CD8-positive, alpha-beta memory T cell (primary cell): ENCODE results near the gene EXOC6B. TPM values are rescaled to one million over a fixed set of nuclear protein-coding genes. Genes with fewer than 3 reads are reported as not detected.

ENCODE experiments used
- CTCF ChIA-PET: fragments of 350-600 bp; sonication (Branson Sonifier 250); formaldehyde crosslinking; loops from one replicate; lab custom pipeline; 2021; ENCODE audit warnings: antibody characterized with exemption; lab: Charles Lee
- POLR2A ChIA-PET: fragments of 350-600 bp; sonication (Branson Sonifier 250); formaldehyde crosslinking; loops from one replicate; lab custom pipeline; 2021; ENCODE audit warnings: antibody characterized with exemption; lab: Charles Lee
- DNase-seq, 5 donors: peaks; one replicate each; pipeline versions ENCODE4 v3.0.0 to v3.0.0-alpha.2; 2020 to 2022; ENCODE audit warnings: mixed read lengths in 1 of 5
- H3K27ac ChIP-seq: one replicate; pipeline ENCODE4 v1.7.0; 2013; ENCODE audit warnings: low read depth, mild to moderate bottlenecking, low read length, moderate library complexity
- H3K27me3 ChIP-seq: 2 replicates; pipeline ENCODE4 v1.7.0; 2013; ENCODE audit warnings: low read length, mild to moderate bottlenecking; ENCODE audit not compliant: insufficient read depth, poor library complexity, severe bottlenecking
- H3K36me3 ChIP-seq: 2 replicates; pipeline ENCODE4 v1.7.0; 2013; ENCODE audit warnings: mild to moderate bottlenecking, low read length, moderate library complexity; ENCODE audit not compliant: insufficient read depth
- H3K4me1 ChIP-seq: 2 replicates; pipeline ENCODE4 v1.7.0; 2013; ENCODE audit warnings: mild to moderate bottlenecking, low read length, moderate library complexity; ENCODE audit not compliant: insufficient read depth
- H3K4me3 ChIP-seq: 2 replicates; pipeline ENCODE4 v1.7.0; 2013; ENCODE audit warnings: mild to moderate bottlenecking, low read length
- H3K9me3 ChIP-seq: 2 replicates; pipeline ENCODE4 v1.7.0; 2013; ENCODE audit warnings: mild to moderate bottlenecking, low read length
- H3K27ac Mint-ChIP-seq, 8 donors: one replicate each; pipeline ENCODE4 v1.8.0; 2020 to 2021; ENCODE audit warnings: mixed read lengths in 8 of 8, mild to moderate bottlenecking in 6 of 8, inconsistent platforms in 3 of 8, moderate library complexity in 3 of 8
- H3K27me3 Mint-ChIP-seq, 2 donors: one replicate each; pipeline ENCODE4 v1.8.0; 2020 to 2021; ENCODE audit warnings: mixed read lengths in 2 of 2, mild to moderate bottlenecking in 1 of 2, moderate library complexity in 1 of 2
- H3K36me3 Mint-ChIP-seq, 3 donors: one replicate each; pipeline ENCODE4 v1.8.0; 2020 to 2021; ENCODE audit warnings: mixed read lengths in 3 of 3, inconsistent platforms in 1 of 3, mild to moderate bottlenecking in 1 of 3
- H3K4me1 Mint-ChIP-seq, 3 donors: one replicate each; pipeline ENCODE4 v1.8.0; 2020 to 2021; ENCODE audit warnings: mixed read lengths in 3 of 3, inconsistent platforms in 1 of 3, mild to moderate bottlenecking in 1 of 3
- H3K4me3 Mint-ChIP-seq, 7 donors: one replicate each; pipeline ENCODE4 v1.8.0; 2020 to 2021; ENCODE audit warnings: mixed read lengths in 7 of 7, mild to moderate bottlenecking in 6 of 7, moderate library complexity in 4 of 7, inconsistent platforms in 2 of 7
- H3K9me3 Mint-ChIP-seq, 5 donors: one replicate each; pipeline ENCODE4 v1.8.0; 2020 to 2022; ENCODE audit warnings: mixed read lengths in 5 of 5, mild to moderate bottlenecking in 3 of 5, moderate library complexity in 2 of 5, inconsistent platforms in 1 of 5
- polyA plus RNA-seq: library from polyadenylated mRNA; unstranded; fragments of 300-500 nt; fragmentation: Illumina TruSeq; gene quantifications from one replicate; pipeline ENCODE4 v1.2.3, GENCODE V29; 2021
- total RNA-seq, 2 experiments: library from RNA; stranded (reverse); gene quantifications; one replicate each; pipeline ENCODE4 v1.2.3, GENCODE V29; 2021

Gene EXOC6B
- total and polyA plus RNA-seq, 3 experiments from 2014 or later: 2.1 to 9.4 (median 7.1) TPM

DNA sequence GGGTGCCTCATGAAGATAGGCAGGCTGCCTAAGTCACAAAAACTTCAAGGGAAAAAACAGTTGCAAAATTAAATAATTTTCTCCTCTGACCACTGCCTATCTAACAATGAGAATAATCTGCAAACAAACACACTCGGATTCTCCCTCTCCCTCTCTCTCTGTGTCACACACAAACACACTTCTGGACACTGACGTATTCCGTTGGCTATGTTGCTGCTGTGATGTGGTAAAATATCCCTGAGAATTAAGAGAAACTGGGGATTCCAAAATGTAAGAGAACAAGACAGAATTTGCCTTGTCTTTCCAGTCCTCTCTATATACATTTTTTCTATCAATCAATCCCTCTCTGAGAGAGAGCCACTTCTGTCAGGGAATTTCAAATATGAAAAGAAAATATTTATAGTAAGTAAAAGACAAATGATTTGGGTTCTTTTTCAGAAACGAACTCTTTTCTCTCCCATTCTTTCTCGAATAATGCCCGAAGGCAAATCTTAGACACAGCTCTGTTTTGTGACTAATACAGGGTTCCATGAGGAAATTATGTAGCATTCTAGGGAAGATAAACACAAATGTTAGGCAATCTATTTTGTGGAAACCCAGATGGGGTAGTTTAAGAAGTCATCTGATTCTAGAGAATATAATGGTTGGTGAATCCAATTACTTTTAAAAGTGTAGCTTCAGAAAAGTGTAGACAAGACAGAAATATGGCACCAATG is 367.9 kb downstream of the EXOC6B start:
- Mint-ChIP-seq H3K27ac (no peak overlapping the region), H3K4me3 (no peak overlapping the region), H3K9me3 (peaks cover 0 to 16% (median 2%) of the 10 kb centered on the region in 5 donors), H3K36me3 (peaks cover 7 to 55% (median 19%) of the 10 kb centered on the region in 3 donors), H3K4me1 (no peaks in the 10 kb centered on the region), H3K27me3 (no peaks in the 10 kb centered on the region)
- H3K4me3 ChIP-seq: no peak overlapping the region
- H3K36me3 ChIP-seq: no peaks in the 10 kb centered on the region
- H3K27me3 ChIP-seq: no peaks in the 10 kb centered on the region
- CTCF ChIA-PET: no interaction called here
- no peaks in the 10 kb centered on the region for H3K9me3 ChIP-seq
- DNase-seq: no peak
- H3K27ac ChIP-seq: no peak overlapping the region
- no peaks in the 10 kb centered on the region for H3K4me1 ChIP-seq
- POLR2A ChIA-PET: no interaction called here

DNA sequence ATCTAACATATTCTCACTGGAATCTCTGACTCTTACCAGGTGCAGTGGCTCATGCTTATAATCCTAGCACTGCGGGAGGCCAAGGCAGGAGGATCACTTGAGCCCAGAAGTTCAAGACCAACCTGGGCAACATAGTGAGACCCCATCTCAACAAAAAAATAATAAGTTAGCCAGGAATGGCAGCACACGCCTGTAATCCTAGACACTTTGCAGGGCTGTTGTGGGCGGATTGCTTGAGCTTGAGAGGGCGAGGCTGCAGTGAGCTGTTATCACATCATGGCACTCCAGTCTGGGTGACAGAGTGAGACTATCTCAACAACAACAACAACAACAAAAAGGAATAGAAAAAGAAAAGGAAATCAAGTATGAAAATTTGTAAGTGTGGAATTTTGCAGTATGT is 371.6 kb downstream of the EXOC6B start:
- Mint-ChIP-seq H3K27ac (no peak overlapping the region), H3K4me1 (no peaks in the 10 kb centered on the region), H3K9me3 (peaks cover 0 to 12% (median 0%) of the 10 kb centered on the region in 5 donors), H3K27me3 (no peaks in the 10 kb centered on the region), H3K4me3 (no peak overlapping the region), H3K36me3 (peaks cover 11 to 76% (median 14%) of the 10 kb centered on the region in 3 donors)
- DNase-seq: no peak
- Histone ChIP-seq H3K9me3 (no peaks in the 10 kb centered on the region), H3K36me3 (no peaks in the 10 kb centered on the region), H3K27ac (no peak overlapping the region), H3K27me3 (no peaks in the 10 kb centered on the region), H3K4me3 (no peak overlapping the region), H3K4me1 (no peaks in the 10 kb centered on the region)
- ChIA-PET POLR2A (no interaction called here), CTCF (no interaction called here)

DNA sequence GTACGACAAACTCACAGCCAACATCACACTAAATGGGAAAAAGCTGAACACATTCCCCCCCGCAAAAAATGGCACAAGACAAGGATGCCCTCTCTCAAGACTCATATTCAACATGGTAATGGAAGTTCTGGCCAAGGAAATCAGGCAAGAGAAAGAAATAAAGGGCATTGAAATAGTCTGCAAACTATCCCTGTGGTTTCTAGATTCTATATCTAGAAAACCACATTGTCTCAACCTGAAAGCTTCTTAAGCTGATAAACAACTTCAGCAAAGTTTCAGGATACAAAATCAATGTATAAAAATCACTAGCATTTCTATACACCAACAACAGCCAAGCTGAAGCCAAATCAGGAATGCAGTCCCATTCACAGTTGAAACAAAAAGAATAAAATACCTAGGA is 383.6 kb downstream of the EXOC6B start:
- Histone ChIP-seq H3K27me3 (no peaks in the 10 kb centered on the region), H3K9me3 (no peaks in the 10 kb centered on the region), H3K27ac (no peak overlapping the region), H3K4me3 (no peak overlapping the region), H3K4me1 (no peaks in the 10 kb centered on the region), H3K36me3 (no peaks in the 10 kb centered on the region)
- DNase-seq: no peak
- no peak overlapping the region for H3K4me3 Mint-ChIP-seq
- peaks cover 0 to 2% (median 0%) of the 10 kb centered on the region in 3 donors for H3K4me1 Mint-ChIP-seq
- CTCF ChIA-PET: no interaction called here
- H3K36me3 Mint-ChIP-seq: peaks cover 10 to 79% (median 37%) of the 10 kb centered on the region in 3 donors
- POLR2A ChIA-PET: no interaction called here
- no peak overlapping the region for H3K27ac Mint-ChIP-seq
- no peaks in the 10 kb centered on the region for H3K27me3 Mint-ChIP-seq
- peaks cover 5 to 78% (median 29%) of the 10 kb centered on the region in 5 donors for H3K9me3 Mint-ChIP-seq

DNA sequence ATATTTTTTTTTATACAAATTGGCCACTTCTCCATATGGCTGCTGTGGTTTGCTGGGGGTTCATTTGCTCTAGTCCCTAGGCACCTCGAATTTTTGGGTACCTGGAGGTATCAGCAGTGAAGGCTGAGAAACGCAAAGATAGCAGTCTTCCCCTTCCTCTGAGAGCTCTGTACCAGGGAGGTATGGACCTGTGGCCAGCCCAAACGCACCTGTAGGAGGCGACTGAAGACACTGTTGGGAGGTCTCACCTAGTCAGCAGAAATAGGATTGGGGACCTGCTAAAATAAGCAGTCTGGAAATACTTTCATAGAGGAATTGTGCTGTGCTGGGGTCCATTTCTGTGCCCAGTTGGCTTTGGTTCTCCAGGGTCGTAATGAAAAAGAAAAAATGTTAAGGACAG is 385.9 kb downstream of the EXOC6B start:
- Mint-ChIP-seq H3K27me3 (no peaks in the 10 kb centered on the region), H3K36me3 (peaks cover 3 to 75% (median 28%) of the 10 kb centered on the region in 3 donors), H3K9me3 (peaks cover 14 to 78% (median 33%) of the 10 kb centered on the region in 5 donors), H3K27ac (no peak overlapping the region), H3K4me3 (no peak overlapping the region), H3K4me1 (peaks cover 0 to 2% (median 0%) of the 10 kb centered on the region in 3 donors)
- Histone ChIP-seq H3K4me1 (no peaks in the 10 kb centered on the region), H3K27ac (no peak overlapping the region), H3K27me3 (no peaks in the 10 kb centered on the region), H3K9me3 (no peaks in the 10 kb centered on the region), H3K36me3 (no peaks in the 10 kb centered on the region), H3K4me3 (no peak overlapping the region)
- CTCF ChIA-PET: interaction anchor here (1.1 kb wide), 1 partner anchor 26 kb away, joined by 3 read pairs; no protein-coding TSS in a partner anchor
- POLR2A ChIA-PET: no interaction called here
- no peak for DNase-seq

DNA sequence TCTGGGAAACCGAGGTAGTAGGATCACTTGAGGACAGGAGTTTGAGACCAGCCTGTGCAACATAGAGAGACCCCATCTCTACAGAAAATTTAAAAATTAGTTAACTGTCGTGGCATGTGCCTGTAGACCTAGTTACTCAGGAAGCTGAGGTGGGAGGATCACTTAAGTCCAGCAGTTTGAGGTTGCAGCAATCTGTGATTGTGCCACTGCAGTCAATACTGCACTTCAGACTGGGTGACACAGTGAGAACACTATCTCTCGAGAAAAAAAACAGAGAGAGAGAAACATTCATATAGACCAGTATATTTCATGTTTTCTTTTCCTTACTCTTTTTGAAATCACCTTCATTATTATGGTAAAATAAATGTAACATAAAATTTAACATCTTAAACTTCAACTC is 387.5 kb downstream of the EXOC6B start:
- ChIA-PET CTCF (no interaction called here), POLR2A (no interaction called here)
- Histone ChIP-seq H3K27me3 (no peaks in the 10 kb centered on the region), H3K27ac (no peak overlapping the region), H3K36me3 (no peaks in the 10 kb centered on the region), H3K4me1 (no peaks in the 10 kb centered on the region), H3K9me3 (no peaks in the 10 kb centered on the region), H3K4me3 (no peak overlapping the region)
- Mint-ChIP-seq H3K4me3 (no peak overlapping the region), H3K9me3 (peaks cover 16 to 76% (median 37%) of the 10 kb centered on the region in 5 donors), H3K36me3 (peaks cover 3 to 79% (median 24%) of the 10 kb centered on the region in 3 donors), H3K27me3 (no peaks in the 10 kb centered on the region), H3K27ac (no peak overlapping the region), H3K4me1 (peaks cover 0 to 2% (median 0%) of the 10 kb centered on the region in 3 donors)
- DNase-seq: no peak

DNA sequence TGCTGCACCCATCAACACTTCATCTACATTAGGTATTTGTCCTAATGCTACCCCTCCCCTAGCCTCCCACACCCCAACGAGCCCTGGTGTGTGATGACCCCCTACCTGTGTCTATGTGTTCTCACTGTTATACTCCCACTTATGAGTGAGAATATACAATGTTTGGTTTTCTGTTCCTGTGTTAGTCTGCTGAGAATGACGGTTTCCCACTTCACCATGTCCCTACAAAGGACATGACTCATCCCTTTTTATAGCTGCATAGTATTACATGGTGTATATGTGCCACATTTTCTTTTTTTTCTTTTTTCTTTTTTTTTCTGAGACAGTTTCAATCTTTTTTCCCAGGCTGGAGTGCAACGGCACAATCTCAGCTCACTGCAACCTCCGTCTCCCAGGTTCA is 394.1 kb downstream of the EXOC6B start:
- Mint-ChIP-seq H3K4me3 (no peak overlapping the region), H3K9me3 (peaks cover 21 to 58% (median 25%) of the 10 kb centered on the region in 5 donors), H3K27ac (no peak overlapping the region), H3K27me3 (no peaks in the 10 kb centered on the region), H3K4me1 (no peaks in the 10 kb centered on the region), H3K36me3 (peaks cover 0 to 73% (median 14%) of the 10 kb centered on the region in 3 donors)
- Histone ChIP-seq H3K4me1 (no peaks in the 10 kb centered on the region), H3K4me3 (no peak overlapping the region), H3K36me3 (no peaks in the 10 kb centered on the region), H3K27me3 (no peaks in the 10 kb centered on the region), H3K9me3 (no peaks in the 10 kb centered on the region), H3K27ac (no peak overlapping the region)
- DNase-seq: no peak
- POLR2A ChIA-PET: no interaction called here
- CTCF ChIA-PET: no interaction called here

DNA sequence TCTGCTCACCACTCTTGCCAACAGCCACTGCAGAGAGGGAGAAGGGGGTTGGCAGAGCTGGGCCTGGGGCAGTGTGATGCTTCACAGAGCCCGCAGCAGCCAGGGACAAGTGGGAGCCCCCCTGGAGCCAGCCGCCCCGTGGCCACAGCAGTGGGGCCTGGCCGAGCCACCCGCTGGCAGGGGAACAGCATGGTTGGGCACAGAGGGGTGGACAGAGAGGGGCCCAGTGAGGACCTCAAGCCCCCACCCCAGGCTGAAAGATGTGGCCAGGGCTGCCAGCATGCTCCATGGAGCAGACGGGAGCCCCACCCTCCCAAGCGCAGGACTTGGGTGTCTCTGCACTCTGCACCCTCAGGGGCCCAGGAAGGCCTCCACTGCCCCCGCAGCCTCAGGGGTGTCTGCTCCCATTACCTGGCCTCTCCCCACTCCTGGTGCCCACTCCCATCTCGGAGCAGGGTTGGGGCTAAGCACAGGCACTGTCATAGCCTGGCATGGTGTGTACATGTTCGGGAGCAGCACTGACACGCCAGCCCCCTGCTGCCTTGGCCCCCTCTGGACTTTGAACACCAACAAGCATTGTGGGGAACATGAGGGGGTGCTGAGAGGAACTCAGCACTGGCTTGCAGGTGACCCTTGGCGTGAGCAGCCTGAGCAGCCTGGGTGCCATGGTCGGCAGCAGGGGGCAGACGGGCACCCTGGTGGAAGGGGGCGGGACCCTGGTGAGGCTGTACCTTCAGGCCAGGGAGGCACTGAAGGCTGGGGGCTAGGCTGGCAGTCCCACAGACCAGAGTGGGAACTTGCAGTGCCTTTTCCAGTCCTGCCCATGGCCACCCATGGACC is 398.6 kb downstream of the EXOC6B start:
- no peaks in the 10 kb centered on the region for H3K36me3 ChIP-seq
- peaks cover 15 to 53% (median 18%) of the 10 kb centered on the region in 5 donors for H3K9me3 Mint-ChIP-seq
- no peaks in the 10 kb centered on the region for H3K4me1 ChIP-seq
- DNase-seq: no peak
- ChIA-PET POLR2A (no interaction called here), CTCF (no interaction called here)
- no peak overlapping the region for H3K27ac Mint-ChIP-seq
- peaks cover 6 to 72% (median 32%) of the 10 kb centered on the region in 3 donors for H3K36me3 Mint-ChIP-seq
- H3K4me3 Mint-ChIP-seq: no peak overlapping the region
- no peak overlapping the region for H3K27ac ChIP-seq
- H3K27me3 ChIP-seq: no peaks in the 10 kb centered on the region
- H3K27me3 Mint-ChIP-seq: no peaks in the 10 kb centered on the region
- no peaks in the 10 kb centered on the region for H3K9me3 ChIP-seq
- no peaks in the 10 kb centered on the region for H3K4me1 Mint-ChIP-seq
- no peak overlapping the region for H3K4me3 ChIP-seq

DNA sequence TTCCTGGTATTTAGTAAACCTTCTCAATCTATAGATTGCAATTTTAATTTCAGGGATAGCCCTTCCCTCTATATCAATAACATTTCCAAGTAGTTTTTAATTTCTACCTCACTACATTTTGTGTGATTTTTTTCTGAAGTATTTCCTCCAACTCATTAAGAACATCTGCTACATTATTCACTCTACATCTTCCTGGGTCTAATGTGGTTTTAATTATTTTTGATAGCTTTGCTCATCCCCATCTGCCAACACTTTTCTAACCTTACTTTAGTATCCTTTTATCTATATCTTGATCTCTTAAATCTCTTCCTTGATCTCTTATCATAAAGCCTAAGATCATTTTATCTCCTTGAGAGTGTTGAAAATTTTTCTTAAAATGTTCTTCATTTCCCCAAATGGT is 399.8 kb downstream of the EXOC6B start:
- no peaks in the 10 kb centered on the region for H3K27me3 ChIP-seq
- no peak for DNase-seq
- ChIA-PET CTCF (no interaction called here), POLR2A (no interaction called here)
- H3K9me3 ChIP-seq: no peaks in the 10 kb centered on the region
- Mint-ChIP-seq H3K4me1 (no peaks in the 10 kb centered on the region), H3K9me3 (peaks cover 21 to 55% (median 22%) of the 10 kb centered on the region in 5 donors), H3K36me3 (peaks cover 6 to 67% (median 33%) of the 10 kb centered on the region in 3 donors), H3K4me3 (no peak overlapping the region), H3K27ac (no peak overlapping the region), H3K27me3 (no peaks in the 10 kb centered on the region)
- H3K4me1 ChIP-seq: no peaks in the 10 kb centered on the region
- H3K27ac ChIP-seq: no peak overlapping the region
- no peak overlapping the region for H3K4me3 ChIP-seq
- H3K36me3 ChIP-seq: no peaks in the 10 kb centered on the region
